NCI-H446 (cell line): ENCODE results near the gene LRRC18.

Experiments used
- DNase-seq, 2 experiments: peaks; one replicate each; lab custom pipeline; 2025; lab: John Stamatoyannopoulos, UW

Gene LRRC18

DNA sequence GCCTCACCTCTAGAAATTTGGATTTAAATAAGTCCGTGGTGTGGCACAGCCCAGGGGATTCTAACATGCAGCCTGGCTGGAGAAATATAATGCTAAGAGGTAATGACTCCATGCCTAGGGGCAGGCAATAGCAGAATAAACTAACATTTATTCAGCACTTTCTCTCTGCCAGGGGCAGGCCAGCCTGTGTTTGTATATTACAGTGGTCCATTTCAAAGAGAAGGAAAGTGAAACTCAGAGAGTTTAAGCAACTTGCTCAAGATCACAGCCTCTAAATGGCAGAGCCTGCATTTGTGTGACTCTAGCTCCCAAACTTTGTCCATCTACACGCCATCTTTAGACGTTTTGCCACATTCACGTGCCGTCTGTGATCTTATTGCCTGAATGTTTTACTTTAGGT lies 6.7 kb upstream of the LRRC18 start:
- DNase-seq: no peak

DNA sequence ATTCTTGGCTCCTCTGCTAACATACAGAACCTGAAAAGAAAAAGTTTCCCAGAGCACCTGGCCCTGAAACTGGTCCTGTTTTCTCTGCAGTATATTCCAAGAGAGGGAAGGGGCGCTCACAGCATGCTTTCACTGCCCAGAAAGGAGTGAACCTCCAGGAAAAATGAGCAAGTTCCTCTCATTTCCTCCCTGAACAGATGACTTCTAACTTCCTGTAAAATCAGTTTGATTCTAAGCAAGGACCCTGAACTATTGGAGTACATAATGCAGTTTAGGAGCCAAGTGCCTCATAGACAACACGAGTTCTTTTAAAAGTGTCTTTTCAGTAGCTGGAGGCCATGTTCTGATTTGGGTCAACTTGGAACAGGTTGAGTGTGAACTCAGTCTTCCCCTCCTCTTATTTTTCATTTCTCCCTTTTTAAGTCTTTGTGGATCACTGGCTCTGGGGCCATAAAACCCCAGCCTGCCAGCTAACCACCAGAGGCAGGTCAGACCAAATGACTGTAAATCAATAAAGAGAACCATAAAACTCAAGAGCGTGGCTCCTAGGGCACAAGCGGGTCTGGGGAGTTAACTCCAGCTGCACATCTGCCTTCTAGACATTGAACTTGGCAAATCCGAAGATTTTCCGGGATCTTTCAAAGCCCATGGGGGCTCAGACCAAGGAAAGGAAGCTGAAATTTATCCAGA lies 5.9 kb upstream of the LRRC18 start:
- DNase-seq: no peak

DNA sequence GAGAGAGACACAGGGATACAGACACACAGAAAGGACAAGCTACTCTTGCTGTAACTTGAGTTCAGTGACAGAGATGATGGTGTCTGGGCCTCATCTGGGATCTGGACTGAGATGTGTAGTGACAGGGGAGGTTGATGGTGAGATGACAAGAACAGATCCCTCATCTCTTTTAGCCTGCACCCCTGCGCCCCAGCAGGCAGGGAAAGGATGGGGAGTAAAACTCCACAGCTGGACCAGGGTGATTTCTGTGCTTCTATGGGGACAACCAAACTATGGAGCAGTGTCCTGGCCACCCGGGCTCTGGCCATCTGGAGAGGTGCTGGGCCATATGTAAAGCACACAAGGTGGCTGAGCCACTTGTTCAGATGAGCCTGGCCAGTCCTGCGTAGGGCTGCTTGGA lies 4.5 kb upstream of the LRRC18 start:
- no peak for DNase-seq

DNA sequence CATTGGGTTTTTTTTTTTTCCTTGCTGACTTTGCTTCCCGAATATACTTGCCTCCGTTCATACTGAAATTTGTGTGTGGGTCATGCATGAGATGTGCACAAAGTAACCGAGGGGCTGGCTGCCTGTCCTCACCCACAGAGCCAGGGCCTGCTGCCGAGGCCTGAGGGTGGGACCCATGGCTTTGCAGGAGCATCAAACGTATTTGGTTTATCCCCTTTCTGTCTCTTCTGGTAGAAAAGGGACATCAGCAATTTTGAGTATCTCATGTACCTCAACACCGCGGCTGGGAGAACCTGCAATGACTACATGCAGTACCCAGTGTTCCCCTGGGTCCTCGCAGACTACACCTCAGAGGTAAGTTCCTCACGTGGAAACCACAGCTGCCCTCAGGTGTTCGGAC lies 3.5 kb upstream of the LRRC18 start:
- DNase-seq: no peak

DNA sequence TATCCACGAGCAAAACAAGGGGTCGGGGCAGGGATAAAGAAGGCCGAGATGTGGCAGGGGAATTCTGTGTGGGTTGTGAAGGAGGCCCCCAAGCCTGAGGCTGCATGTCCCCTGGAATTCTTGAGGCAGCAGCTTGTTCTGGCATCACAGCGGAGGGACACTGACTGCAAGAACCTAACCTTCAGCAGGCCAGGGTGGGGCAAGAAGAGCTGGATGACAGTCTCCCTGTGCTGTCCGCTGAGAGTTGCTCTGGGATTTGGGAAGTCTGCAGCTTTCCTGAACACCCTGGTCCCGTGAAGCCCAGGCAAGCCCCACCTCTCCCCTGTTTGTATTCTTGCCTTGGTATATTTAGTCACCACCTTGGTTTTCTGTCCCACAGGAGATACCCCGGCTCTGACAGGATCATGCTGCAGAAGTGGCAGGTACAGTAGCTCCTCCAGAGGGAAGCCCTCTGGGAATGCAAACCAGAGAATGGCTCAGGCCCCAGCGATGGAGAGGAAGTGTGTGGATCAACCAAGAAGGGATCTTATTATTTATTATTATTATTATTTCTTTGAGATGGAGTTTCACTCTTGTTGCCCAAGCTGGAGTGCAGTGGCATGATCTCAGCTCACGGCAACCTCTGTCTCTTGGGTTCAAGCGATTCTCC lies 1.9 kb upstream of the LRRC18 start:
- no peak for DNase-seq

DNA sequence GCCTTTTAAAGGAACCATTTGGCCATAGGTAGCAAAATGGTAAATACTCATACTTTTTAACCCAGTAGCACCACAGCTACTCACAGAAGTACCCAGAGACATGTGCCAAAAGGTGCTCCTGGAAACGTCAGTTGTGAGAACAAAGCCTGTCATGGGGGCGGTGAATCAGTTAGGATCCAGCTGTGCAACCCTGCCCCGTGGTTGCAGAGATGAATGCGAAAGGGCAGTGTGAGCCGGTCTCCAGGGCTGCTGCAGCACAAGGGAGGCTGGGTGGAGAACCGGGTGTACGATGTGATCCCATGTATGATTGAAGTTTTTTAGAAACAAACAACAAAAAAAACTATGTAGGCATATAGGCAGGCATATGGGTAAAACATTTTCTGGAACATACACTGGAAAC lies 1.3 kb upstream of the LRRC18 start:
- no peak for DNase-seq

DNA sequence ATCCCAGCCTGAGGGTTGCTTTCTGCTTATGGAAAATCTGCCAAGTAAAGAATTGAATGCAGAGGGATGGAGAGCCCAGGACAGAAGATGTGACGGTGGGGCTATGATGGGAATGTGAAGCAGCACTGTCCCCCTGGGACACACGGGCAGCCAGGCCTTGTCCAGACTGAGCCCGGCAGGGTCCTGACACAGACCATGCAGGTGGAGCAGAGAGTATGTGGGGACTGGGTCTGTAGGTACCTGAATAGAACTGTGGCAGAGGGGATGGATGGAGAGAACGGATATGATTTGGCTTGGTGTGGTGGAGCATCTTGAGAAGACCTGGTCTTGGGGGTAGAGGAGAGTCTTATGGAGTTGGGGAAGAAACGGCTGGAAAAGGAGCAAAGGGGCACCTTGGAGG lies 732 bp upstream of the LRRC18 start:
- no peak for DNase-seq

DNA sequence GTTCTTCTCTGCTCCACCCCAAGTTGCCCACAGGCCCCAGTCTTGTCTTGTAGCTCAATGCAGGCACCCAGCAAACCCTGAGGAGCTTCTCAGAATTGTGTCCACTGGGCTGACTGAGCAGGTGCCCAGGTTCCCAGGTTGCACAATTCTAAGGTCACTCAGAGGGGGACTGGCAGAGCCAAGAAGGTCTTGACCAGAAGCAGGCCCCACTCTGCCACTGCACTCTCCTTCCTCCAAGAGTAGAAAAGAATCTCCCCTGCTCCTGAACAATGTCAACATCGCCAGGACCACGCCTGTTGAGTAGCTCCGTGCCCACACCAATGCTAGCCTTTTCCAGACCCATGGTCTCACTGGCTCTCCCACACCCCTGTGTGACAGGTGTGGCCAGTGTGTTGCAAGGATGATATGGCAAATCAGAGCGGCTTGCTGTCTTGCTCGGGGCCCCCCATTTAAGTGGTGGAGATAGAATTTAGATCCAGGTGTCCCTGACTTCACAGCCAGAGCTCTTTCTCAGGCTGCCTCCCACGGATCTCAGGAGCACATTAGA lies 577 bp downstream of the LRRC18 start:
- DNase-seq: no peak

DNA sequence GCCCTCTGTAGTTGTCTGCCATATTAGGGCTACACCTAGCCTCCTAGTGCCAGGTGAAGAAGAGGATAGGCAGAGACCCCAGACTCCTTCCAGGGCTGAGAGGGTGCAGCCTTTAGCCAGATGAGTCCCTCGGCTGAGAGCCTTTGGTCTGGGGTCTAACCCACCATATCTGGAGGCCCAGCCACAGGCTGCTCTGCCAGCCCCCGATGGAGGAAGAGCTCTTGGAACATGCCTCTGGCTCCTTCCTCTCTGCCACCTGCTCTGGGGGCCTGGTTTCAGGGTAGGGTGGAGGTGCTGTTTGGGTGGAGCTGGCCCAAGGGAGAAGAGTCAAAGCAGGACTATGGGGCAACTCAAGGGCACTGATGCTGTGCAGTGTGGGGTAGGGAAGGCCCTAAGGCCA lies 1.4 kb downstream of the LRRC18 start:
- no peak for DNase-seq

DNA sequence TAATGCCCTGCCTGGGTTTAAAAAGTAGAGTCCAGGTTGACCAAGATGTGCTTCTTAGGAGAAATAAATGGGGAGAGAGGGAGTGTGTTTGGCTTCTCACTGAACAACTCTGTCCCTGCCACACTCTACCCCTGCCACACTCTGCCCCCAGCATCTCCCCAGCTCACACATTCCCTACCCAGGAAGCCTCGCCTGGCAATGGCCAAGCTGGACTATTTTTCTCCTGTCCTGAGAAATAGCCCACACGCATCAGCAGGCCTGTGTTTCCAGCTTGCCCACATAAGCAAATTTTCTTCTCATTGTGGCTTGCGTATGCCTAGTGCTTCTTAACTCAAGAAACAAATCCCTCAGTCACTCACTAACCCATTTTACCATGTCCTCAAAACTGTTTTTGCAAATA lies 1.8 kb downstream of the LRRC18 start:
- no peak for DNase-seq

DNA sequence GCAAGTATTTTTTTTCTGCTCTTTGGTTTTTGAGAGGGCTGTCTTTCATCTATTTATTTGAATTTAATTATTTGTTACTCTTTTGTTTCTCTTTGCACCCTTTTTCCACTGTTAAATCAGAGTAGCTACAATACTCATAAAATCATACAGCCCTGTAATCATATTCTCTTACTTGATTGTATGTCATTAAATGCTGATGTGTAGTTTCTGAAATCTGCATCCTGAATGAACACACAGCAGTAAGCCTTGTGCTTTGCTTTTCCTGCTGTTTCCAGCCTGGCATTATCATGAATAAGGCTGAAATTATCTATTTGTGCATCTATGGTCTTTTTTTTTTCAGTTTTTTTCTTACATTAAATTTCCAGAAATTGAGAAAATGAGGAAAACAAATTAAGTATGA lies 4.1 kb downstream of the LRRC18 start:
- no peak for DNase-seq

DNA sequence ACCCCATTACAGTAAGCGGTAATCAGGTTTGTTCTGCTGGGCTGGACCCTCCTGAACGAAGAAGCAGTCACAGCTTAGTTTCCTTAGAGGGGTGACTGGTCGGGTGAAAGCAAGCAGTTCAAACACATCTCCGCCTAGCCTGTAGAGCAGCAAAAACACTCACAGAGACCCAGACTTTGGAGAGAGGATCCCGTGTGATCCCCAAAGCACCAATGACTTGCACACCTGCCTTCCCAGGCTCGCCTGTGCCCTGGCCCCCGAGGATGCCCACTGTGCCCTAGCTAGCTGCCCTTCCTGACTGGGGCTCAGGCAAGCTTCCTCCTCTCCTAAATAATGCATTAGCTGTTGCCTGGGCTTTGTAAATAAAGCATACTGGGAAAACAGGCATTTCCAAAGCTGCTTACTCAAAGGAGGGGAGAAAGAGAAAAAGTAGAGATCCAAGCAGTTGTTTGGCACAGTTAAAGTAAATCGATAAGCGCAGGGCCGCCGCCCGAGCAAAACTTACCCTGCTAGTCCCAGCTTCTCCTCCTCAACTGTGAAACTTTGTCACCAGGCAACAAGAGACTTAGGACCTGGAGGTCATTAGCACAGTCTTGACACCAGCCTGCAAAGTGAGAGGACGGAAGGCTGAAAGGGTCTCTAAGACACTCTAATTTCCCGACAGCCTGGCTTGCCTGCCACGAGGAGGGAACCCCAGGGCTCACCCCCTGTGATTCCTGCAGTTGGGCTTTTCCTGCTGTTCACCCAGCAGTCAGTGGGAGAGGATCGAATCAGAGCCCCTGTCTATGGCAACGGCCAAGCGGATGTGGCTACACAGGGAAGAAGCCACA lies 4.8 kb downstream of the LRRC18 start:
- no peak for DNase-seq

DNA sequence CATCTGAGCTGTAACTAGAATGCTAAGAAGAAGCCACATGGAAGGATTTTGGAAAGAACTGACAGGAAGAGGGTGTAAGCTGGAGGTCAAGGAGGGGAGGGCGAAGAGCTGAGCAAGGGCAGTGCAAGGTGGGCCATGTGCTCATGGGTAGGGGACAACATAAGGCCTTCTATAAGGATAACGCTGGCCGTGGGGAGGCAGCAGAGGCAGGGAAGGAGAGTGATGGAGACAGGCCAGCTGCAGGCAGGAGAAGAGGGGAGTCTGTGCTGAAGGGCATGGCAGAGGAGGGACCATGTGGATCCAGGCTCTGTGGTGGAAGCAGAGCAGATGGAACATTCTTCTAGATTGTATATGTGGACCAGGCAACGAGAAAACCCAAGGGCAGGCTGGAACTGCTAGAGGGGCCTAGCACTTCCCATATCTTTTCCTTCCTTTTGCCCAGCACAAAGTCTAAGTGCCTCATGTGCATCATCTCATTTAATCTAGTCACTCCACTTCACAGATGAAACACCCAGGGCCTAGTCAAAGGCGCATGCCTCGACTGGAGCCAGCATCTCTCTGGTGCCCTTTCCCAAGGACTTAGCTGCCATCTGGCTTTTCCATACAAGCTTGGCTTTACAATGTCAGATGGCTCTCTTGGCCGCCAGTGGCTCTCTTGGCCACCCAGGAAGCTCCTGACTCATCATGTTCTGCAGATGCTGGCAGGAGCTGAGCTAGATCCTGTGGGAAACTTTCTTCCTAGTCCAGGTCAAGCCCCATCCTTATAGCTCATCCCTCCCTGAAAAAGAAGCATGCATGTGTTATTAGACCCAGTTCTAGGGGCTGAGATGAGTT lies 6.6 kb downstream of the LRRC18 start:
- peak; percentile 57 to 91 for DNase-seq

DNA sequence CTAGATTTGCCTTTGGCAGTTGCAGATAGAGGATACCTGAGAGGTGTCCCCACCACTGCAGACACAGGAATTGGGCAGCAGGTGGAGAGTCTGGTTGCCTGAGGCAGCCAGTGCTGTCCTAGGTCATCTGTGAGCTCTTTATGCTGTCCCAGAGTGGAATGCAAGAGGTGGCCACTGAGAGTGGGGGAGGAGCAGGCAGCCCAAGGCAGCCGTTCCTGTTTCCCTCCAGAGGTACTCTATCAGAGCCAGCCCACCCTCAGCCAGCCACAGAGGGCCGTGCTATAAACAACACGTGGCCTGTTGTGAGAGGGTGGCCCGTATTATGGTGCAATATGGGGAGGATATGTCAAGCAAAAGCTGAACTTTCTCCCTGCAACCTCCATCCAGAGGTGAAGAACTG lies 8.5 kb downstream of the LRRC18 start:
- no peak for DNase-seq

DNA sequence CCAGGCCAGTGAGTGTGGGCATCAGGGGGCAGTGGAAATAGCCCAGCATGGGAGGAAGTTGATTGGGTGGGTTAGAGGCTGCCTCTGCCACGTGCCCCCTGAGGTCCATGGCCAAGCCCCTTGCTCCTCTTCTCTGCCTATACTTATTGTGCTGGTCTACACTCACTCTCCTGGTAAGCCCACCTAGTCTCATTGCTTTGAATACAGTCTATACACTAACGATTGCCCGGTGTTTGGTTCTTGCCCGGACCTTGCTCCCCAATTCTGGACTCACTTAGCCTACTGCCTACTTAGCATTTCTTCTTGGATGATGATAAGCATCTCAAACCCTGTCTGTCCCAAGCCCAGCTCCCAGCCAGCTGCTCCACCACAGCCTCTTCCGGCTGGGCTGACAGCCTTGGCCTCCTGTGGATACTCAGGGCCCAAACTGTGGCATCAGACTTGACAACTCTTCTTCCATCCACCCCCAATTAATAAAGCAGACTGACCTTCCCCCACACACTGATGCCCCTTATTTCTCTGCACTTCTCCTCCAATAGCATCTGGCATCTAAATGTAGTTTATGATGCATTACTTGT lies 10.1 kb downstream of the LRRC18 start:
- no peak for DNase-seq

DNA sequence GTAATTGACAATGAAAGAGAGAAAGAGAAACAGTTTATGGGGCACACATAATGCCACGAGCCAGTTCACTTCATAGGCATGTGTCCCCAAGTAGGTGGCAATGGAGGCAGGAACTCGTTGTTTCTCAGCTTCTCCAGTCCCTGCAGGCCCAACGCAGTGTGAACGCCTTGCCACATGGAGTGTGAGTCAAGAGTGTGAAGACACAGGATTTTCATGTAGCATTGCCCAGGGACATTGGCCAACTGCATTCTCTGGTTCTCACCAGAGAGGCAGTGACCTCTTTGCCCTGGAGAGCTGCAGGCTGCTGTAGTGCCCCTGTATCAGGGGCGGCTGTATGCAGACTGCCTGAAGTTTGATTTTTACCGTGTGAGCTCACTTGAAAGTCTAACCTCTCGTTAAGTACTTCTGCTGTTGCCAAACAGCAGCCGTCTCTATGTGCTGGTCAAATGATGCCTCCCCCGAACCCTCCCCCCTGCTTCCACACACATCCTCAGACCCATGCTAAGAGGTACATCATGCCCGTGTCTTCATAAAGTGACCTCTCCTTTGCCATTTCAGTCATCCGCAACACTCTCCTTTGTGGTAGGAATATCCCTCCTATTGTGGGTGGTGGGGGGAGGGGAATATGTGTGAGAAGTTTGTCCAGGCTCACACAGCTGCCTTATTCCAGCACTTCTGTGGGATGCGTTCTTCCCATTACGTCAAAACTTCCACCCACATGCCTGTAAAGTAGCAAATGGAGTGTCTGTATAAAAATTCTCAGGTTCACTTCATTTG lies 12.7 kb downstream of the LRRC18 start:
- no peak for DNase-seq

DNA sequence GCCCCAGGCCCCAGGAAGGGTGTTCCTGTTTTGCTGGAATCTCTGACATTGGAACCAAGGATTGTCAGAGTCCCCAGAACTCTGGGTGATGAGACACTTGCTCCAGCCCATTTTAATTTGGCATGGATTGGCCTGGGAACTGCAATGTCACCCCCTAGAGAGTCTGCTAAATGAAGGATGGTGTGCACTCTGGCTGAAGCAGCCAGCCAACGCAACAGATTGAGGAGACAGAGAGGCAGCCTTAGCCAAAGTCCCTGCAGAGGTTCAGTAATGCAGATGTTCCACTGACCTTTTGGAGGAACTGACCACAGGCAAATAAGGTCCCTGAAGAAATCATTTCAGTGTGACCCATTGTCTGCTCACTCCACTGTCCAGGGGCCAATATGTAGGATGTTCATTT lies 13.4 kb downstream of the LRRC18 start:
- DNase-seq: peak; percentile 3 to 44

DNA sequence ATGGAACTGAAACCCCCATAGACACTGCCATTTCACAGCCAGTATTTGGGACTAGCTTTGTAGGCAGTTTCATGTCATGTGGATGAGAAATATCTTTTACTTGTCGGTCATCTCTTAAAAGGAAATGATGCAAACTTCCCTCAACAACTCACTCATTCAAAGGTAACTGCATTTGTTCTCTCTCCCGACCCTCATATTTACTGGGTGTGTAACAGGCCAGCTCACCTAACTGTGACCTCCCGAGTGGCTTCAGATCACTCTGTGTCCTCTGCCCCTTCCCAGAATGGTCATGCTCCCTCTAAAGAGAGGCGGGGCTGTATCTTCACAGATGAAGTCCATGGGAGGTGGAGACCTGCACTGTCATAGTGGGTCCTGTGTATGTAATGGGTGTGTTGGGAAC lies 14.7 kb downstream of the LRRC18 start:
- no peak for DNase-seq

DNA sequence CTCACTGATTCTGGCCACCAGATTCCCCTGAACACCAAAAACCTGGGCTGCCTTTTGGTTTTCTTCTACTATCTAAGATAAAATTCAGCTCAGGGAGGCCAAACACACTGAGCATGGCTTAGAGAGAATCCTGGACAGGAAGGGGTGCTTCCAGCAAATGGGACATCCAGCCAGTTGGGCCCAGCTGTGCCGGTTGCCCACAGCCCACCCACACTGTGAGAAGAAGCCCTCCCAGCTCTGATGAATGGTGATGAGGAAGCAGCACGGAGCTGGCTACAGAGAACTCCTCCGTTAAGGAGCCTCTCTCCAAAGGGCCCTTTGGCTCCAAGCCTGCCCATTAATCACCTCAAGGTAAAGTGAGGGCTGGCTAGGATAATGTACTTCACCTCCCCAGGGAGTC lies 15.9 kb downstream of the LRRC18 start:
- no peak for DNase-seq

DNA sequence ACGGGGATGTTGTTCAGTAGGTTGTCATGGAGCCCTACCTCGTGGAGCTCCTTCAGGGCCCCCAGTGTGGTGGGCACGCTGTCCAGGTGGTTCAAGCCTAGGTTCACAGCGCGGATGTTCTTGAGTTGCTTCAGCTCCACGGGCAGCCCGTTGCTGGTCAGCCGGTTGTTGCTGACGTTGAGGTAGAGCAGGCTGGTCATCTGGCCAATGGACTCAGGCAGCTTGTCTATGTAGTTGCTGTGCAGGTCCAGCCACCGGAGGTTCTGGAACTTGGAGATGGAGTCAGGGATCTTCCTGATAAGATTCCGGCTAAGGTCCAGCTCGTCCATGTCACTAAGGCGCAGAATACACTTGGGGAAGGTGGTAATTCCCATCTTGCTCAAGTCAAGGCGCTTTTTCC lies 26.0 kb downstream of the LRRC18 start:
- DNase-seq: no peak

DNA sequence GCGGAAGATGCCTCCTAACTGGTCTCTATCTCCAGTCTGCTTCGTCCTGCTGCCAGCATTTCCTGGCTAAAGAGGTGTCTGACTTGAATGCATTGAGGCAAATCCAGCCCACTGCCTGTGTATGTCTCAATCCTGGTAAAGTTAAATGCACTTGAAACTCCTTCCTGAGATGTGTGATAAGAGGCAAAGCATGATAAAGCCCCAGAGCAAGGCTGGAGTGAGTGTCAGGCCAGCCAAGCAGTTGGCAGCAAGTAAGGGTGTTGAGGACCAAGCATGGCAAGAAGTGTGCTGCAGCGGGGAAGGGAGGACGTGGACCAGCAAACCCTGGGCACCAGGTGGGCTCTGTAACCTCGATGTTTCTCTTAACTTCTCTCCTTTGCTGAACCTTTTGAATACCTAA lies 29.1 kb downstream of the LRRC18 start:
- DNase-seq: no peak
